ENCODE measurements around the gene RAB4B.
"Not testable (repeated sequence)": the region's sequence is repeated elsewhere in the genome, so short reads cannot be mapped to it uniquely, and the experiment has no call there.

DNA sequence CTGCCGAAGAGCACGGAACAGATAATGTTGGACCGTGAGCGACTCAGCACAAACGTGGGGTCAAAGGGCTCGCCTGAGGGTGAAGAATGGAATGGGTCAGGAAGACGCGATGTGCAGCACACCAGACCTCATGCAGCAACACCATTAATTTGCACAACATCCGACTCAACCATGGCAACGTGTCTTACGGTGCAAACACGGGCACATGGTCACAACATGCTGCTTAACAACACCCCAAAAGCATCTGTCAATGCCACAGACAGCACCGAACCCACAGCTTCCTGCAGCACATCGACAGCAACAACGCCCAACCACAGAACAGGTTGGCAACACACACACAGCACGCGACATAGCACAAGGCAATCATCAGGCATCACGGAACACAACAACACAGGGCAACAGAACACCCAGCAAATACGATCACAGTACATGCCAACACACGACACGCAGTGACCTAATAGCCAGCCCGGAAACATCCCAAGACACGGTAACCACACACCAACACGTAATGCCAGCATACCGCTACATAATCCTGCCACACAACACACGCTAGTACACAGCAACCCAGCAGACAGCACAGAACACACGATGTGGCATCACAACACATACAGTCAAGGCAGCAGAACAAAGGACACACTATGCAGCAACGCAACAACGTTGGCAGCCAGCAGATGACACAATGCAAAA is 48.8 kb downstream of the RAB4B start:
- TF ChIP-seq ZNF274 (IDR thresholded peaks at IDR 0.05; ENCODE audit: low read depth, low read length); SUZ12 (IDR thresholded peaks at IDR 0.05; ENCODE audit: extremely low read depth, insufficient read depth, insufficient read length): not testable (repeated sequence)
